GDM1 (cell line): Measurements from ENCODE around the gene USP4.

Experiments
- DNase-seq: peaks from one replicate; lab custom pipeline; 2025; lab: John Stamatoyannopoulos, UW

The USP4 gene

GRCh38 chr3:49296781-49297411 lies 43.0 kb downstream of the USP4 start:
- no peak for DNase-seq

- DNase-seq, result no peak
Observed at GRCh38 chr3:49295489-49296058, 44.3 kb downstream of the USP4 start.

- DNase-seq, result no peak
Observed at GRCh38 chr3:49294343-49294742, 45.5 kb downstream of the USP4 start.

- DNase-seq, result no peak
Observed at GRCh38 chr3:49283997-49284396, 55.9 kb downstream of the USP4 start.

- DNase-seq, result no peak
Observed at GRCh38 chr3:49279376-49279775, 60.5 kb downstream of the USP4 start.

GRCh38 chr3:49278548-49278947 lies 61.3 kb downstream of the USP4 start:
- no peak for DNase-seq

- DNase-seq, result no peak
Observed at GRCh38 chr3:49277383-49277775, 62.5 kb downstream of the USP4 start.

- DNase-seq, result no peak
Observed at GRCh38 chr3:49276475-49277382, 63.1 kb downstream of the USP4 start, which contains the start of gene C3orf62. TSS of gene C3orf62 (minus strand) at chr3:49277232. CDS start at chr3:49276872, 360 bp downstream.

GRCh38 chr3:49273825-49274532 lies 65.9 kb downstream of the USP4 start:
- DNase-seq, result no peak

GRCh38 chr3:49271047-49271446 lies 68.8 kb downstream of the USP4 start:
- DNase-seq, result no peak

- no peak for DNase-seq
Observed at GRCh38 chr3:49270156-49270500, 69.7 kb downstream of the USP4 start.

- no peak for DNase-seq
Observed at GRCh38 chr3:49269443-49270155, 70.3 kb downstream of the USP4 start.

GRCh38 chr3:49266410-49267095 lies 73.3 kb downstream of the USP4 start:
- DNase-seq, result no peak

GRCh38 chr3:49265661-49266386 lies 74.0 kb downstream of the USP4 start:
- DNase-seq, result no peak

- no peak for DNase-seq
Observed at GRCh38 chr3:49263159-49263889, 76.5 kb downstream of the USP4 start.

- DNase-seq, result no peak
Observed at GRCh38 chr3:49260806-49261324, 79.0 kb downstream of the USP4 start.

- no peak for DNase-seq
Observed at GRCh38 chr3:49257187-49257586, 82.7 kb downstream of the USP4 start.

- no peak for DNase-seq
Observed at GRCh38 chr3:49255718-49256511, 83.9 kb downstream of the USP4 start.

- DNase-seq, result no peak
Observed at GRCh38 chr3:49255112-49255511, 84.7 kb downstream of the USP4 start.
